T-helper 1 cell treated with Interleukin-12 subunit alpha and Interleukin-12 subunit beta and Interleukin-4 antibody, amounts not matched to agents 30 ng/mL and 1 ng/mL, for 36 hours (primary cell): ENCODE measurements around the gene ACSF3. TPM values are rescaled to one million over a fixed set of nuclear protein-coding genes. Genes with fewer than 3 reads are reported as not detected.

Experiments
- intact Hi-C: fragments of 100-400 bp; cut with micrococcal nuclease; formaldehyde crosslinking; loops from one replicate; pipeline ENCODE4 v1.15.1; 2024
- total RNA-seq: library from RNA; stranded (reverse); gene quantifications from 2 replicates; pipeline ENCODE4 v1.2.3, GENCODE V29; 2022

ACSF3 gene
- total RNA-seq, 1 donor from 2014 or later, result 58.6 TPM

DNA sequence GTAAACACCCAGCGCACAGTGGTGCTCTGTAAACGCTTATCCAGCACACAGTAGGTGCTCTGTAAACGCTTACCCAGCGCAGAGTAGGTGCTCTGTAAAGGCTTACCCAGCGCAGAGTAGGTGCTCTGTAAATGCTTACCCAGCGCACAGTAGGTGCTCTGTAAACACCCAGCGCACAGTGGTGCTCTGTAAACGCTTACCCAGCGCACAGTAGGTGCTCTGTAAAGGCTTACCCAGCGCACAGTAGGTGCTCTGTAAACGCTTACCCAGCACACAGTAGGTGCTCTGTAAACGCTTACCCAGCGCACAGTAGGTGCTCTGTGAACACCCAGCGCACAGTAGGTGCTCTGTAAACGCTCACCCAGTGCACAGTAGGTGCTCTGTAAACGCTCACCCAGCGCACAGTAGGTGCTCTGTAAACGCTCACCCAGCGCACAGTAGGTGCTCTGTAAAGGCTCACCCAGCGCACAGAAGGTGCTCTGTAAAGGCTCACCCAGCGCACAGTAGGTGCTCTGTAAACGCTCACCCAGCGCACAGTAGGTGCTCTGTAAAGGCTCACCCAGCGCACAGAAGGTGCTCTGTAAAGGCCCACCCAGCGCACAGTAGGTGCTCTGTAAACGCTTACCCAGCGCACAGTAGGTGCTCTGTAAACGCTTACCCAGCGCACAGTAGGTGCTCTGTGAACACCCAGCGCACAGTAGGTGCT, 92.4 kb downstream of the ACSF3 start:
- intact Hi-C loops, result loop anchor here (10.0 kb wide), 1 partner anchor 161 kb away; no protein-coding TSS in a partner anchor

GRCh38 chr16:89186593-89187031, 93.0 kb downstream of the ACSF3 start:
- intact Hi-C loops, result loop anchor here (1.0 to 10.0 kb wide), 2 partner anchors 15 to 162 kb away; partner anchors contain the start of gene CDH15

- intact Hi-C loops, result loop anchor here (1.0 to 10.0 kb wide), 2 partner anchors 16 to 162 kb away; partner anchors contain the start of gene CDH15
These were observed 93.5 kb downstream of the ACSF3 start for GRCh38 chr16:89187032-89187769.

DNA sequence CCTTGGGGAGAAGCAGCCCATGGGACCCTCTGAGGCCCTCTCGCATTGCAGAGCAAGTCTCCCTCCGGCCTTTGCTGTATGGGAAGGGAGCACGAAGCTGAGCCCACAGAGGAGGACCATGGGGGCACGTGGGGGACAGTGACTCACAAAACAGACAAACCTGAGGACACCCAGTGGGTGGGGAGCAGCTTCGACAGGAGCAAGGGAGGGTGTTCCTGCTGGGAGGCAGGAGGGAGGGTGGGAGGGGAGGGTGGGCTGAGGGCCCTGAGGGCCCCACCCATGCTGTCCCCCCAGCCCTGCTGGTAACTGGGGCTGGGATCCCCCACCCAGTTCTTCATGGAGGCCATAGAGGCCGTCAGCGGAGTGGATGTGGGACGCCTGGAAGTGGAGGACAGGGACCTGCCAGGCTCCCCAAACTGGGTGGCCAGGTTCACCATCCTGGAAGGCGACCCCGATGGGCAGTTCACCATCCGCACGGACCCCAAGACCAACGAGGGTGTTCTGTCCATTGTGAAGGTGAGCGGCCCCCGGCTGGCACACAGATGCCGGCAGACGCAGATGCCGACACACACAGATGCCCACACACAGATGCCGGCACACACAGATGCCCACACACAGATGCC, 94.2 kb downstream of the ACSF3 start:
- intact Hi-C loops, result loop anchor here (1.0 to 10.0 kb wide), 2 partner anchors 17 to 163 kb away; partner anchors contain the start of gene CDH15

DNA sequence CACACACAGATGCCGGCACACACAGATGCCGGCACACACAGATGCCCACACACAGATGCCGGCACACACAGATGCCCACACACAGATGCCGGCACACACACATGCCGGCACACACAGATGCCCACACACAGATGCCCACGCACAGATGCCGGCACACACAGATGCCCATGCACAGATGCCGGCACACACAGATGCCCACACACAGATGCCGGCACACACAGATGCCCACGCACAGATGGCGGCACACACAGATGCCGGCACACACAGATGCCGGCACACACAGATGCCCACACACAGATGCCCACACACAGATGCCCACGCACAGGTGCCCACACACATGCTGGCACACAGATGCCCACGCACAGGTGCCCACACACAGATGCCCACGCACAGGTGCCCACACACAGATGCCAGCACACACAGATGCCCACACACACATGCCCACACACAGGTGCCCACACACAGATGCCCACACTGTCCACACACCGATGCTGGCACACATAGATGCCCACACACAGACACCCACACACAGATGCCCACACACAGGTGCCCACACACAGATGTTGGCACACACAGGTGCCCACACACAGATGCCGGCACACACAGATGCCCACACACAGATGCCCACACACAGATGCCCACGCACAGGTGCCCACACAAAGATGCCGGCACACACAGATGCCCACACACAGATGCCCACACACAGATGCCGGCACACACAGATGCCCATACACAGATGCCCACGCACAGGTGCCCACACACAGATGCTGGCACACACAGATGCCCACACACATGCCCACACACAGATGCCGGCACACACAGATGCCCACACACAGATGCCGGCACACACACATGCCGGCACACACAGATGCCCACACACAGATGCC, 95.1 kb downstream of the ACSF3 start:
- intact Hi-C loops, result loop anchor here (10.0 kb wide), 1 partner anchor 164 kb away; no protein-coding TSS in a partner anchor

DNA sequence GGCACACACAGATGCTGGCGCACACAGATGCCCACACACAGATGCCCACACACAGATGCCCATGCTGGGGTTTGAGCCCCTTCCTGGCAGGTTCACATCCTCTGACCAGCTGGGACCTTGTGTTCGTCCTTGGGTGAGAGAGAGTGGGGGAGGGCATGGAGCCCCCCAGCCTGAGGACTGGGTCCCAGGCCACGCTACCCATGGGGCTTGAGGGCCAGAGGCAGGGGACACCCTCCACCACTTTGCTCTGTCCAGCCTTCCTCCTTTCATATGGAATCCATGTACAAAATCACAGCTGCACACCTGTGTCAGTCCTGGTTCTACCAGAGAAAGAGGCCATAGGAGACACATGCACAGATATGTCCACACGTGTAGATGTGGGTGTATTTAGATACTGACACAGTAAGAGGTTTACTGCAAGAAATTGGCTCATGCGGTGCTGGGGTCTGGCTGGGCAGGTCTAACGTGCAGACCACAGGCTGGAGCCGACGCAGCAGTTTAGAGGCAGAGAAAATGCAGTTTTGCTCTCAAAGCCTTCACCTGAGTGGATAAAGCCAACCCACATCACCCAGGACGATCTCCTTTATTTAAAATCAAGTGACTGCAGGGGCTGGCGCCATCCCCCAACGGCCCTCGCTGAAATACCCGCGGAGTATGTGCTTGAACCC, 95.8 kb downstream of the ACSF3 start:
- intact Hi-C loops, result loop anchor here (10.0 kb wide), 1 partner anchor 165 kb away; no protein-coding TSS in a partner anchor

DNA sequence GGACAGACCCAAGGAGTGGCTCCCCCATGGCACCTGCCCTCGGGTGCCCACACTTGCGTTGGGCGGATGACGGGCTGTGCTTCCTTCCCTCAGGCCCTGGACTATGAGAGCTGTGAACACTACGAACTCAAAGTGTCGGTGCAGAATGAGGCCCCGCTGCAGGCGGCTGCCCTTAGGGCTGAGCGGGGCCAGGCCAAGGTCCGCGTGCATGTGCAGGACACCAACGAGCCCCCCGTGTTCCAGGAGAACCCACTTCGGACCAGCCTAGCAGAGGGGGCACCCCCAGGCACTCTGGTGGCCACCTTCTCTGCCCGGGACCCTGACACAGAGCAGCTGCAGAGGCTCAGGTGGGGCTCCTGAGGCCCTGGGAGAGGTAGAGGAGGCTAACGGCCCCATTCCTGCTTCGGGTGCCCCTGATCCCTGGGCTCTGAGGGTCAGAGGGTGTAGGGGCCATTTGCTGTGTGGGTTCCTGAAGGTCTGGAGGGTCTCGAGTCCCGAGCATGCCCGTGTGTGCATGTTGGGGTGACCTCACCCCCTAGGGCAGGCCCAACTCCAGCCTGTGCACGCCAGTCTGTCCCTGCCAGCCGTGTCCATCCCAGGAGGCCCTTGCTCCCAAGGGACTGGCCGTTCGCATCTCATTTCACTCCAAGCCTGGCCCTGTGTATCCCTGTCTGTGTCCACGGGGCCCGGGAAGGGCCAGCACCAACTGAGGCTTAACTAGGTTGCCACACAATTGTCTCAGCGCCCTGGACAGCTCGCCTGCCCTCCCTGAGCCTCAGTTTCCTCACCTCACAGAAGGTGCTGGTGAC, 96.7 kb downstream of the ACSF3 start:
- intact Hi-C loops, result no loop called here

DNA sequence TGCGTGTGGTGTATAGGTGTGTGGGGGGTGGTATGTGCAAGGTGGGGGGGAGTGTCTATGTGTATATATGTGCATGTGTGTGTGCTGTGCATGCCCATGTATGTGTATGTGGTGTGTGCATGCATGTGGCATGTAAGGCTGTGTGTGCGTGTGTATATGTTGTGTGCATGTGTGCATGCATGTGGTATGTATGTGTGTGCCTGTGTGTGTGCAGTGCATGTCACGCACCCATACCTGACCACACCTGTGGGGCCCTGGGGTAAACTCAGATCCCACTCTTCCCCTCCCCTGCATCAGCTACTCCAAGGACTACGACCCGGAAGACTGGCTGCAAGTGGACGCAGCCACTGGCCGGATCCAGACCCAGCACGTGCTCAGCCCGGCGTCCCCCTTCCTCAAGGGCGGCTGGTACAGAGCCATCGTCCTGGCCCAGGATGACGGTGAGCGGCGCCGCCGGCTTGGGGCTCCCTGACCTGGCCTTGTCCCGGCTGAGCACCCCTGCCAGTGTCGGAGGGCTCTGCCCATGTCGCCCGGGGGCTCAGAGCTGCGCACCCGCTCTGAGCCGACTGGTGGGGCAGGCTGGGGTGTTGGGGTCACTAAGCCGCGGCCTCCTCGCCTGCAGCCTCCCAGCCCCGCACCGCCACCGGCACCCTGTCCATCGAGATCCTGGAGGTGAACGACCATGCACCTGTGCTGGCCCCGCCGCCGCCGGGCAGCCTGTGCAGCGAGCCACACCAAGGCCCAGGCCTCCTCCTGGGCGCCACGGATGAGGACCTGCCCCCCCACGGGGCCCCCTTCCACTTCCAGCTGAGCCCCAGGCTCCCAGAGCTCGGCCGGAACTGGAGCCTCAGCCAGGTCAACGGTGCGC, 97.6 kb downstream of the ACSF3 start:
- intact Hi-C loops, result no loop called here

GRCh38 chr16:89191901-89192185, 98.2 kb downstream of the ACSF3 start:
- intact Hi-C loops, result loop anchor here (1.0 to 2.0 kb wide), 4 partner anchors 25 to 380 kb away; partner anchors contain the start of genes GALNS, TRAPPC2L and ZNF778

- intact Hi-C loops, result loop anchor here (1.0 to 2.0 kb wide), 4 partner anchors 24 to 380 kb away; partner anchors contain the start of genes GALNS, TRAPPC2L and ZNF778
These were observed 98.7 kb downstream of the ACSF3 start for GRCh38 chr16:89192186-89192955.

- intact Hi-C loops, result loop anchor here (1.0 to 2.0 kb wide), 7 partner anchors 8 to 741 kb away; partner anchors contain the start of genes CDH15, GALNS, TRAPPC2L and ZNF778
These were observed 99.4 kb downstream of the ACSF3 start for GRCh38 chr16:89192956-89193575.

DNA sequence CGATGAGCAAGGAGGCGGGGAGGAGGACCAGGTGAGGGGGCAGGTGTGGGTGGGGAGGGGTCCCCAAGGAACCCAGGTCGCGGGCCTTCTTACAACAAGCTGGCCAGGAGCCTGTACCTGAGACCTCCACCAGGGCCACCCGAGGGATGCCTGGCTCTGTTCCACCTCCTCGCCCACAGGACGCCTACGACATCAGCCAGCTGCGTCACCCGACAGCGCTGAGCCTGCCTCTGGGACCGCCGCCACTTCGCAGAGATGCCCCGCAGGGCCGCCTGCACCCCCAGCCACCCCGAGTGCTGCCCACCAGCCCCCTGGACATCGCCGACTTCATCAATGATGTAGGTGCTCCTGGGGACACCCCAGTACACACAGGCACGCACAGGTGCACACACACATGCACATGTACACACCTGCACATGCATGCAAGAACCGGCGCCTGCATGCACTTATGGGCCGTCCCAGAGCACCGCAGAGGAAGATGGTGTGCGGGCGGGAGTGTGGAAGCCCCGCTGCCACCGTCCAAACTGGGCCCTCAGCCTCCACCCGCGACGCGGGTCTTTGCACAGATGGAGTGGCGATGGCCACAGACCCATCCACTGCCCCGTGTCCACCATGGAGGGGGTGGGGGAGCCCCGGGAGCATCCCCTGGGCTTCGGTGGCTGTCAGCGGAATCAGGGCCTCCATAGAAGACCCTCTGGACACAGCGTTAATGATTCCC, 100.1 kb downstream of the ACSF3 start:
- intact Hi-C loops, result loop anchor here (1.0 to 2.0 kb wide), 6 partner anchors 8 to 741 kb away; partner anchors contain the start of genes CDH15, GALNS, TRAPPC2L and ZNF778

DNA sequence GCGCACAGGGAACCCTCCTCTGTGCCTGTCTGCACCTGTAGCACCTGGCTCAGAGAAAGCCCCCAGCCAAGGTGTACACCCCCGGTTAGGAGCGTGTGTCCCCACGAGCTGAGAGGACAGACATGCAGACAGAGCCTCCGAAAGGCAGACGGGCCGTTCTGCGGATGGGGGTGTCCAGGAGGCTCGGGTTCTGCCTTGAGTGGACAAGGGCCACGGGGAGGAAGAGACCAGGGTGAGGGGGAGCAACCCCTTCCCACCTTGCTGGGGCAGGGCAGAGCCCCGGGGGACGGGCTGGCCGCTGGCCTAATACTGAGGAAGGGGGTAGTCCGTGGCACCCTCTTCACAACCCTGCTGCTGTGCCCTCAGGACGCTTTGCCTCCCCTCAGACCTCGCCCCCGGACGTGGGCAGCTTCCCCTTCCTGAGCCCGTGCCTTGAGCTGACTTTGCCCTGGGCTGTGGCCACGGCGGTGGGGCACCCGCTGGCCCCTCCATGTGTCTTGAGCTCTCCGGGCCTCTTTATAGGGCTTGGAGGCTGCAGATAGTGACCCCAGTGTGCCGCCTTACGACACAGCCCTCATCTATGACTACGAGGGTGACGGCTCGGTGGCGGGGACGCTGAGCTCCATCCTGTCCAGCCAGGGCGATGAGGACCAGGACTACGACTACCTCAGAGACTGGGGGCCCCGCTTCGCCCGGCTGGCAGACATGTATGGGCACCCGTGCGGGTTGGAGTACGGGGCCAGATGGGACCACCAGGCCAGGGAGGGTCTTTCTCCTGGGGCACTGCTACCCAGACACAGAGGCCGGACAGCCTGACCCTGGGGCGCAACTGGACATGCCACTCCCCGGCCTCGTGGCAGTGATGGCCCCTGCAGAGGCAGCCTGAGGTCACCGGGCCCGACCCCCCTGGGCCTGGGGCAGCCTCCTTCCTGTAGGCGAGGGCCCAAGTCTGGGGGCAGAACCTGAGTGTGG, 101.0 kb downstream of the ACSF3 start:
- intact Hi-C loops, result no loop called here

DNA sequence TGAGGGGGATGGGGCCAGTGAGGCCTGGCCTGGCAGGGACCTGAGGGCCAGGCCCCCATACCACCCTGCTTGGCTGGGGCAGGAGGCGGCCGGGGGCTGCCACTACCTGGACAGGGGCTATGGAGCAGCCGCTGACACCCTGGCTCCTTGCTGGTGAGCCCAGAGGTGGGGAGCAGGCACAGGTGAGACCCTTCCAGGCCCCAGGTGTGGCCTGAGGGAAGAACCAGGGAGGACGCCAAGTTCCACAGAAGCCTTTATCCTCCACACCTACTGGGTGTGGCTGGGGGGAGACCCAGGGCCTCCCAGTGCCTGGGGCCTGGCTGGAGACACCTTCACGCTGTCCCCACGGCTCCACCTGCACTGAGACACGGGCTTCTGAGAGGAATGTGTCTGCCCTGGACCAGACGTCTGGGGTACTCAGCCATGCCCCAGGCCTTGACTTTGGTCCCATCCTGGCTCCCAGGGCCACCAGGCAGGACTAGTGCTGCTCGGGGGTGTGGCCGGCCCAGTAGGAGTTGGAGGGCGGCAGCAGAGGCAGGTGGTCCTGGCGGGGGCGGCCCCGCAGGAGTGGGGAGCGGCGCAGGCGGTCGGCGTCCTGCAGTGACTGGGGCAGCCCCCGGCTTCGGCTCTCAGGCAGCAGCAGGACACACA, 102.0 kb downstream of the ACSF3 start:
- intact Hi-C loops, result no loop called here
